GM19351 (cell line): ENCODE data around the gene EFTUD2.

Experiments used
- ATAC-seq: cut with Tn5 transposase; IDR thresholded peaks from one replicate; pipeline ENCODE4 v1.9.1; 2021; ENCODE audit warnings: mild to moderate bottlenecking, moderate library complexity; ENCODE audit not compliant: unreplicated experiment

The EFTUD2 gene

GRCh38 chr17:44911133-44912001 lies 12.1 kb upstream of the EFTUD2 start:
- ATAC-seq = no peak

GRCh38 chr17:44910231-44911106 lies 11.2 kb upstream of the EFTUD2 start:
- no peak for ATAC-seq

- ATAC-seq = no peak
These were observed 10.5 kb upstream of the EFTUD2 start for GRCh38 chr17:44909681-44910144.

- no peak for ATAC-seq
These were observed 9.6 kb upstream of the EFTUD2 start for GRCh38 chr17:44908761-44909326.

GRCh38 chr17:44907729-44908470 lies 8.7 kb upstream of the EFTUD2 start:
- ATAC-seq = no peak

GRCh38 chr17:44906763-44907728 lies 7.8 kb upstream of the EFTUD2 start:
- ATAC-seq = no peak

GRCh38 chr17:44906010-44906646 lies 6.9 kb upstream of the EFTUD2 start:
- ATAC-seq = no peak

- ATAC-seq = no peak
These were observed 6.1 kb upstream of the EFTUD2 start for GRCh38 chr17:44905006-44906000.

GRCh38 chr17:44904001-44904984 lies 5.0 kb upstream of the EFTUD2 start:
- ATAC-seq = no peak

GRCh38 chr17:44903012-44903685 lies 3.9 kb upstream of the EFTUD2 start:
- no peak for ATAC-seq

GRCh38 chr17:44902135-44902760 lies 3.0 kb upstream of the EFTUD2 start:
- no peak for ATAC-seq

GRCh38 chr17:44901411-44901921 lies 2.2 kb upstream of the EFTUD2 start:
- no peak for ATAC-seq

GRCh38 chr17:44900894-44901293 lies 1.6 kb upstream of the EFTUD2 start:
- ATAC-seq = no peak

- ATAC-seq = no peak
These were observed 524 bp downstream of the EFTUD2 start for GRCh38 chr17:44898768-44899073.

GRCh38 chr17:44894642-44895041 lies 4.6 kb downstream of the EFTUD2 start:
- no peak for ATAC-seq

- ATAC-seq = no peak
These were observed 7.0 kb downstream of the EFTUD2 start for GRCh38 chr17:44892250-44892649.
